ENCODE data around the gene DBNDD1.

DNA sequence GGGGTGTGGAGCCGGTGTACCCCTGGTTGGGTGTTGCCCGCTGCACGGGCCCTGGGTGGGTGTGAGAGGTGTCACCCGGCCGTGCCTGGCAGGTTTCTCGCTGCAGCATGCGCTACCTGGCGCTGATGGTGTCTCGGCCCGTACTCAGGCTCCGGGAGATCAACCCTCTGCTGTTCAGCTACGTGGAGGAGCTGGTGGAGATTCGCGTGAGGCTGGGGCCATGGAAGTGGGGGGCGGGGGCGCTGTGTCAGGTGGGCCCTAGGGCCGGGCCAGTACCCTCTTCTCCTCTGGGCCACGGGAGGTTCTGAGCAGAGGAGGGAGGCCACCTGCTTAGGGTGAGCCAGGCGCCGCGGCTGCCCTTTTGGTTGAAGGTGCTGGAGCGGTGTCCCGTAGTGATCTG is 57.3 kb downstream of the DBNDD1 start:
- TF ChIP-seq, protein P1, sequence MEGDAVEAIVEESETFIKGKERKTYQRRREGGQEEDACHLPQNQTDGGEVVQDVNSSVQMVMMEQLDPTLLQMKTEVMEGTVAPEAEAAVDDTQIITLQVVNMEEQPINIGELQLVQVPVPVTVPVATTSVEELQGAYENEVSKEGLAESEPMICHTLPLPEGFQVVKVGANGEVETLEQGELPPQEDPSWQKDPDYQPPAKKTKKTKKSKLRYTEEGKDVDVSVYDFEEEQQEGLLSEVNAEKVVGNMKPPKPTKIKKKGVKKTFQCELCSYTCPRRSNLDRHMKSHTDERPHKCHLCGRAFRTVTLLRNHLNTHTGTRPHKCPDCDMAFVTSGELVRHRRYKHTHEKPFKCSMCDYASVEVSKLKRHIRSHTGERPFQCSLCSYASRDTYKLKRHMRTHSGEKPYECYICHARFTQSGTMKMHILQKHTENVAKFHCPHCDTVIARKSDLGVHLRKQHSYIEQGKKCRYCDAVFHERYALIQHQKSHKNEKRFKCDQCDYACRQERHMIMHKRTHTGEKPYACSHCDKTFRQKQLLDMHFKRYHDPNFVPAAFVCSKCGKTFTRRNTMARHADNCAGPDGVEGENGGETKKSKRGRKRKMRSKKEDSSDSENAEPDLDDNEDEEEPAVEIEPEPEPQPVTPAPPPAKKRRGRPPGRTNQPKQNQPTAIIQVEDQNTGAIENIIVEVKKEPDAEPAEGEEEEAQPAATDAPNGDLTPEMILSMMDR (IDR thresholded peaks at IDR 0.05): no peak
- TF ChIP-seq MYBL2 (CRISPR knock-in tag; IDR thresholded peaks at IDR 0.05) (no peak), NFE2L1 (CRISPR knock-in tag; IDR thresholded peaks at IDR 0.05) (no peak), ZNF121 (CRISPR knock-in tag; IDR thresholded peaks at IDR 0.05) (no peak)
- TF ChIP-seq, protein P2, sequence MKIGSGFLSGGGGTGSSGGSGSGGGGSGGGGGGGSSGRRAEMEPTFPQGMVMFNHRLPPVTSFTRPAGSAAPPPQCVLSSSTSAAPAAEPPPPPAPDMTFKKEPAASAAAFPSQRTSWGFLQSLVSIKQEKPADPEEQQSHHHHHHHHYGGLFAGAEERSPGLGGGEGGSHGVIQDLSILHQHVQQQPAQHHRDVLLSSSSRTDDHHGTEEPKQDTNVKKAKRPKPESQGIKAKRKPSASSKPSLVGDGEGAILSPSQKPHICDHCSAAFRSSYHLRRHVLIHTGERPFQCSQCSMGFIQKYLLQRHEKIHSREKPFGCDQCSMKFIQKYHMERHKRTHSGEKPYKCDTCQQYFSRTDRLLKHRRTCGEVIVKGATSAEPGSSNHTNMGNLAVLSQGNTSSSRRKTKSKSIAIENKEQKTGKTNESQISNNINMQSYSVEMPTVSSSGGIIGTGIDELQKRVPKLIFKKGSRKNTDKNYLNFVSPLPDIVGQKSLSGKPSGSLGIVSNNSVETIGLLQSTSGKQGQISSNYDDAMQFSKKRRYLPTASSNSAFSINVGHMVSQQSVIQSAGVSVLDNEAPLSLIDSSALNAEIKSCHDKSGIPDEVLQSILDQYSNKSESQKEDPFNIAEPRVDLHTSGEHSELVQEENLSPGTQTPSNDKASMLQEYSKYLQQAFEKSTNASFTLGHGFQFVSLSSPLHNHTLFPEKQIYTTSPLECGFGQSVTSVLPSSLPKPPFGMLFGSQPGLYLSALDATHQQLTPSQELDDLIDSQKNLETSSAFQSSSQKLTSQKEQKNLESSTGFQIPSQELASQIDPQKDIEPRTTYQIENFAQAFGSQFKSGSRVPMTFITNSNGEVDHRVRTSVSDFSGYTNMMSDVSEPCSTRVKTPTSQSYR (CRISPR knock-in tag; IDR thresholded peaks at IDR 0.05): no peak
- TF ChIP-seq, protein P3, sequence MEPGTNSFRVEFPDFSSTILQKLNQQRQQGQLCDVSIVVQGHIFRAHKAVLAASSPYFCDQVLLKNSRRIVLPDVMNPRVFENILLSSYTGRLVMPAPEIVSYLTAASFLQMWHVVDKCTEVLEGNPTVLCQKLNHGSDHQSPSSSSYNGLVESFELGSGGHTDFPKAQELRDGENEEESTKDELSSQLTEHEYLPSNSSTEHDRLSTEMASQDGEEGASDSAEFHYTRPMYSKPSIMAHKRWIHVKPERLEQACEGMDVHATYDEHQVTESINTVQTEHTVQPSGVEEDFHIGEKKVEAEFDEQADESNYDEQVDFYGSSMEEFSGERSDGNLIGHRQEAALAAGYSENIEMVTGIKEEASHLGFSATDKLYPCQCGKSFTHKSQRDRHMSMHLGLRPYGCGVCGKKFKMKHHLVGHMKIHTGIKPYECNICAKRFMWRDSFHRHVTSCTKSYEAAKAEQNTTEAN (CRISPR knock-in tag; IDR thresholded peaks at IDR 0.05): no peak
- TF ChIP-seq, protein P4, sequence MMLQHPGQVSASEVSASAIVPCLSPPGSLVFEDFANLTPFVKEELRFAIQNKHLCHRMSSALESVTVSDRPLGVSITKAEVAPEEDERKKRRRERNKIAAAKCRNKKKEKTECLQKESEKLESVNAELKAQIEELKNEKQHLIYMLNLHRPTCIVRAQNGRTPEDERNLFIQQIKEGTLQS (CRISPR knock-in tag; conservative IDR thresholded peaks at IDR 0.05): no peak
- TF ChIP-seq, protein P5, sequence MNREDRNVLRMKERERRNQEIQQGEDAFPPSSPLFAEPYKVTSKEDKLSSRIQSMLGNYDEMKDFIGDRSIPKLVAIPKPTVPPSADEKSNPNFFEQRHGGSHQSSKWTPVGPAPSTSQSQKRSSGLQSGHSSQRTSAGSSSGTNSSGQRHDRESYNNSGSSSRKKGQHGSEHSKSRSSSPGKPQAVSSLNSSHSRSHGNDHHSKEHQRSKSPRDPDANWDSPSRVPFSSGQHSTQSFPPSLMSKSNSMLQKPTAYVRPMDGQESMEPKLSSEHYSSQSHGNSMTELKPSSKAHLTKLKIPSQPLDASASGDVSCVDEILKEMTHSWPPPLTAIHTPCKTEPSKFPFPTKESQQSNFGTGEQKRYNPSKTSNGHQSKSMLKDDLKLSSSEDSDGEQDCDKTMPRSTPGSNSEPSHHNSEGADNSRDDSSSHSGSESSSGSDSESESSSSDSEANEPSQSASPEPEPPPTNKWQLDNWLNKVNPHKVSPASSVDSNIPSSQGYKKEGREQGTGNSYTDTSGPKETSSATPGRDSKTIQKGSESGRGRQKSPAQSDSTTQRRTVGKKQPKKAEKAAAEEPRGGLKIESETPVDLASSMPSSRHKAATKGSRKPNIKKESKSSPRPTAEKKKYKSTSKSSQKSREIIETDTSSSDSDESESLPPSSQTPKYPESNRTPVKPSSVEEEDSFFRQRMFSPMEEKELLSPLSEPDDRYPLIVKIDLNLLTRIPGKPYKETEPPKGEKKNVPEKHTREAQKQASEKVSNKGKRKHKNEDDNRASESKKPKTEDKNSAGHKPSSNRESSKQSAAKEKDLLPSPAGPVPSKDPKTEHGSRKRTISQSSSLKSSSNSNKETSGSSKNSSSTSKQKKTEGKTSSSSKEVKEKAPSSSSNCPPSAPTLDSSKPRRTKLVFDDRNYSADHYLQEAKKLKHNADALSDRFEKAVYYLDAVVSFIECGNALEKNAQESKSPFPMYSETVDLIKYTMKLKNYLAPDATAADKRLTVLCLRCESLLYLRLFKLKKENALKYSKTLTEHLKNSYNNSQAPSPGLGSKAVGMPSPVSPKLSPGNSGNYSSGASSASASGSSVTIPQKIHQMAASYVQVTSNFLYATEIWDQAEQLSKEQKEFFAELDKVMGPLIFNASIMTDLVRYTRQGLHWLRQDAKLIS (CRISPR knock-in tag; IDR thresholded peaks at IDR 0.05; ENCODE audit: borderline replicate concordance): no peak

Measured in WTC11 (cell line).